Stimulated activated naive CD8-positive, alpha-beta T cell treated with anti-CD3 and anti-CD28 coated beads, Interleukin-15, Interleukin-2, amounts not matched to agents 100 ng/mL and 50 ng/mL, for 24 hours (primary cell): ENCODE results near the gene TMEM156.
A peak's percentile ranks its signal among the peaks of the same experiment; 100 is the strongest.
"Not testable (repeated sequence)": the region's sequence is repeated elsewhere in the genome, so short reads cannot be mapped to it uniquely, and the experiment has no call there.

ENCODE experiments used
- H3K27ac Mint-ChIP-seq: one replicate; pipeline ENCODE4 v1.8.0; 2021; ENCODE audit warnings: mild to moderate bottlenecking, mixed read lengths
- H3K27me3 Mint-ChIP-seq: one replicate; pipeline ENCODE4 v1.8.0; 2021; ENCODE audit warnings: mixed read lengths
- H3K36me3 Mint-ChIP-seq: one replicate; pipeline ENCODE4 v1.8.0; 2021; ENCODE audit warnings: low read depth, mixed read lengths
- H3K4me1 Mint-ChIP-seq: one replicate; pipeline ENCODE4 v1.8.0; 2021; ENCODE audit warnings: low read depth, mixed read lengths
- H3K4me3 Mint-ChIP-seq: one replicate; pipeline ENCODE4 v1.8.0; 2021; ENCODE audit warnings: mild to moderate bottlenecking, mixed read lengths
- H3K9me3 Mint-ChIP-seq: one replicate; pipeline ENCODE4 v1.8.0; 2021; ENCODE audit warnings: mixed read lengths

Gene TMEM156

GRCh38 chr4:38989487-38989886 is 42.7 kb downstream of the TMEM156 start:
- Mint-ChIP-seq H3K36me3 (peaks cover 32% of the 10 kb centered on the region), H3K4me3 (no peak overlapping the region), H3K27me3 (no peaks in the 10 kb centered on the region), H3K4me1 (peaks cover 29% of the 10 kb centered on the region), H3K9me3 (no peaks in the 10 kb centered on the region), H3K27ac (no peak overlapping the region)

- Mint-ChIP-seq H3K4me1 (peaks cover 37% of the 10 kb centered on the region), H3K36me3 (peaks cover 32% of the 10 kb centered on the region), H3K27ac (peak overlapping the region; percentile 57)
- not testable (repeated sequence) for H3K27me3 Mint-ChIP-seq, H3K4me3 Mint-ChIP-seq, H3K9me3 Mint-ChIP-seq
These were observed 43.9 kb downstream of the TMEM156 start for GRCh38 chr4:38988353-38988752.

- Mint-ChIP-seq H3K4me1 (peaks cover 38% of the 10 kb centered on the region), H3K9me3 (no peaks in the 10 kb centered on the region), H3K27ac (no peak overlapping the region), H3K4me3 (no peak overlapping the region), H3K27me3 (no peaks in the 10 kb centered on the region), H3K36me3 (peaks cover 29% of the 10 kb centered on the region)
These were observed 44.7 kb downstream of the TMEM156 start for GRCh38 chr4:38987491-38987890.

- H3K9me3 Mint-ChIP-seq: no peaks in the 10 kb centered on the region
- H3K27ac Mint-ChIP-seq: peak overlapping the region; percentile 37
- H3K27me3 Mint-ChIP-seq: no peaks in the 10 kb centered on the region
- H3K4me1 Mint-ChIP-seq: peaks cover 57% of the 10 kb centered on the region
- peaks cover 33% of the 10 kb centered on the region for H3K36me3 Mint-ChIP-seq
- no peak overlapping the region for H3K4me3 Mint-ChIP-seq
These were observed 46.7 kb downstream of the TMEM156 start for GRCh38 chr4:38985410-38986100.

GRCh38 chr4:38983787-38984598 is 48.2 kb downstream of the TMEM156 start:
- Mint-ChIP-seq H3K9me3 (no peaks in the 10 kb centered on the region), H3K27ac (peak overlapping the region; percentile 72), H3K36me3 (peaks cover 36% of the 10 kb centered on the region), H3K27me3 (no peaks in the 10 kb centered on the region), H3K4me1 (peaks cover 68% of the 10 kb centered on the region), H3K4me3 (no peak overlapping the region)

GRCh38 chr4:38983291-38983690 is 48.9 kb downstream of the TMEM156 start:
- H3K4me1 Mint-ChIP-seq: peaks cover 63% of the 10 kb centered on the region
- H3K4me3 Mint-ChIP-seq: no peak overlapping the region
- H3K27me3 Mint-ChIP-seq: no peaks in the 10 kb centered on the region
- no peaks in the 10 kb centered on the region for H3K9me3 Mint-ChIP-seq
- no peak overlapping the region for H3K27ac Mint-ChIP-seq
- peaks cover 32% of the 10 kb centered on the region for H3K36me3 Mint-ChIP-seq

GRCh38 chr4:38982361-38983095 is 49.7 kb downstream of the TMEM156 start:
- H3K27me3 Mint-ChIP-seq: no peaks in the 10 kb centered on the region
- H3K4me3 Mint-ChIP-seq: no peak overlapping the region
- peaks cover 26% of the 10 kb centered on the region for H3K36me3 Mint-ChIP-seq
- H3K27ac Mint-ChIP-seq: no peak overlapping the region
- peaks cover 63% of the 10 kb centered on the region for H3K4me1 Mint-ChIP-seq
- no peaks in the 10 kb centered on the region for H3K9me3 Mint-ChIP-seq

GRCh38 chr4:38980903-38981676 is 51.1 kb downstream of the TMEM156 start:
- Mint-ChIP-seq H3K9me3 (no peaks in the 10 kb centered on the region), H3K4me3 (peak overlapping the region; percentile 35), H3K4me1 (peaks cover 52% of the 10 kb centered on the region), H3K27ac (peak overlapping the region; percentile 73), H3K27me3 (no peaks in the 10 kb centered on the region), H3K36me3 (peaks cover 23% of the 10 kb centered on the region)

- H3K36me3 Mint-ChIP-seq: peaks cover 21% of the 10 kb centered on the region
- no peak overlapping the region for H3K4me3 Mint-ChIP-seq
- no peak overlapping the region for H3K27ac Mint-ChIP-seq
- H3K27me3 Mint-ChIP-seq: no peaks in the 10 kb centered on the region
- peaks cover 40% of the 10 kb centered on the region for H3K4me1 Mint-ChIP-seq
- H3K9me3 Mint-ChIP-seq: no peaks in the 10 kb centered on the region
These were observed 52.5 kb downstream of the TMEM156 start for GRCh38 chr4:38979511-38980230.

GRCh38 chr4:38979081-38979480 is 53.1 kb downstream of the TMEM156 start:
- H3K9me3 Mint-ChIP-seq: no peaks in the 10 kb centered on the region
- no peaks in the 10 kb centered on the region for H3K27me3 Mint-ChIP-seq
- H3K4me1 Mint-ChIP-seq: peaks cover 36% of the 10 kb centered on the region
- no peak overlapping the region for H3K27ac Mint-ChIP-seq
- H3K4me3 Mint-ChIP-seq: no peak overlapping the region
- peaks cover 21% of the 10 kb centered on the region for H3K36me3 Mint-ChIP-seq

GRCh38 chr4:38976308-38976707 is 55.9 kb downstream of the TMEM156 start:
- Mint-ChIP-seq H3K4me3 (no peak overlapping the region), H3K27me3 (no peaks in the 10 kb centered on the region), H3K36me3 (peaks cover 11% of the 10 kb centered on the region), H3K4me1 (peaks cover 18% of the 10 kb centered on the region), H3K27ac (no peak overlapping the region), H3K9me3 (no peaks in the 10 kb centered on the region)

- Mint-ChIP-seq H3K27me3 (no peaks in the 10 kb centered on the region), H3K36me3 (peaks cover 49% of the 10 kb centered on the region), H3K4me3 (no peak overlapping the region), H3K9me3 (no peaks in the 10 kb centered on the region), H3K4me1 (peaks cover 11% of the 10 kb centered on the region), H3K27ac (no peak overlapping the region)
These were observed 63.5 kb downstream of the TMEM156 start for GRCh38 chr4:38968668-38969067.

GRCh38 chr4:38967260-38968095 is 64.7 kb downstream of the TMEM156 start:
- Mint-ChIP-seq H3K27me3 (no peaks in the 10 kb centered on the region), H3K36me3 (peaks cover 49% of the 10 kb centered on the region), H3K9me3 (no peaks in the 10 kb centered on the region), H3K4me1 (peaks cover 11% of the 10 kb centered on the region), H3K4me3 (no peak overlapping the region), H3K27ac (peak overlapping the region; percentile 73)
